Heart left ventricle (tissue), 13 donors: ENCODE measurements around the gene GFRA3.

Experiments
- CTCF ChIP-seq, 12 donors: fragments of 200-600 bp; sonication (generic) in 4 of 12; IDR thresholded peaks; one replicate each; pipeline versions ENCODE4 v1.5.0 to v1.8.0; 2018 to 2022; ENCODE audit warnings: antibody characterized with exemption in 12 of 12, mild to moderate bottlenecking in 5 of 12
- POLR2A ChIP-seq, 2 donors: fragments of 450-650 bp; IDR thresholded peaks; one replicate each; pipeline ENCODE4 v1.6.1; 2017; ENCODE audit warnings: antibody characterized with exemption in 2 of 2, mild to moderate bottlenecking in 2 of 2, moderate library complexity in 2 of 2
- donor health status: ischemic (EF 13 %, LVEDD 7.1; RV severe dilation, severe dysfunction).
- donor health status: DM: no; HTN: yes; CAD: no.
- donor health status: DM: no; HTN: no; CAD: no.
- donor health status: ischemic (EF 25% LVEDD 6.9; RV normal size, moderate dysfunction).
- donor health status: ischemic (EF 25% LVEDD 5.7; RV mildly dilated, moderate dysfunction).
- donor health status: ischemic (EF 35%, LVEDD 5.7; RV mildly dilated, moderate dysfunction).
- donor health status: nonischemic (EF 11% LVEDD 7.7; RV severe dilation, severe dysfunction).
- donor health status: DM: yes; HTN: yes; CAD: no.
- donor health status: PGD.
- donor health status: ischemic (EF 29% LVEDD 5.4; RV normal size, mild dysfunction).
- donor health status: nonischemic (EF 23%, LVEDD 6.1; RV moderate dilation, normal function).

- no peak for TF ChIP-seq CTCF (IDR thresholded peaks at IDR 0.05)
- no peak for TF ChIP-seq POLR2A (IDR thresholded peaks at IDR 0.05)
These were observed 10.8 kb downstream of the GFRA3 start for GRCh38 chr5:138263581-138263980.
